HTERT RPE-1 (cell line): ENCODE data around the gene UTP15.

ENCODE experiments used
- in situ Hi-C: fragments of 300-500 bp; cut with MboI; formaldehyde crosslinking; loops from 4 replicates; pipeline ENCODE4 v1.14.3; 2020; ENCODE audit warnings: low sequenced_read_pairs

The UTP15 gene, protein sequence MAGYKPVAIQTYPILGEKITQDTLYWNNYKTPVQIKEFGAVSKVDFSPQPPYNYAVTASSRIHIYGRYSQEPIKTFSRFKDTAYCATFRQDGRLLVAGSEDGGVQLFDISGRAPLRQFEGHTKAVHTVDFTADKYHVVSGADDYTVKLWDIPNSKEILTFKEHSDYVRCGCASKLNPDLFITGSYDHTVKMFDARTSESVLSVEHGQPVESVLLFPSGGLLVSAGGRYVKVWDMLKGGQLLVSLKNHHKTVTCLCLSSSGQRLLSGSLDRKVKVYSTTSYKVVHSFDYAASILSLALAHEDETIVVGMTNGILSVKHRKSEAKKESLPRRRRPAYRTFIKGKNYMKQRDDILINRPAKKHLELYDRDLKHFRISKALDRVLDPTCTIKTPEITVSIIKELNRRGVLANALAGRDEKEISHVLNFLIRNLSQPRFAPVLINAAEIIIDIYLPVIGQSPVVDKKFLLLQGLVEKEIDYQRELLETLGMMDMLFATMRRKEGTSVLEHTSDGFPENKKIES

DNA sequence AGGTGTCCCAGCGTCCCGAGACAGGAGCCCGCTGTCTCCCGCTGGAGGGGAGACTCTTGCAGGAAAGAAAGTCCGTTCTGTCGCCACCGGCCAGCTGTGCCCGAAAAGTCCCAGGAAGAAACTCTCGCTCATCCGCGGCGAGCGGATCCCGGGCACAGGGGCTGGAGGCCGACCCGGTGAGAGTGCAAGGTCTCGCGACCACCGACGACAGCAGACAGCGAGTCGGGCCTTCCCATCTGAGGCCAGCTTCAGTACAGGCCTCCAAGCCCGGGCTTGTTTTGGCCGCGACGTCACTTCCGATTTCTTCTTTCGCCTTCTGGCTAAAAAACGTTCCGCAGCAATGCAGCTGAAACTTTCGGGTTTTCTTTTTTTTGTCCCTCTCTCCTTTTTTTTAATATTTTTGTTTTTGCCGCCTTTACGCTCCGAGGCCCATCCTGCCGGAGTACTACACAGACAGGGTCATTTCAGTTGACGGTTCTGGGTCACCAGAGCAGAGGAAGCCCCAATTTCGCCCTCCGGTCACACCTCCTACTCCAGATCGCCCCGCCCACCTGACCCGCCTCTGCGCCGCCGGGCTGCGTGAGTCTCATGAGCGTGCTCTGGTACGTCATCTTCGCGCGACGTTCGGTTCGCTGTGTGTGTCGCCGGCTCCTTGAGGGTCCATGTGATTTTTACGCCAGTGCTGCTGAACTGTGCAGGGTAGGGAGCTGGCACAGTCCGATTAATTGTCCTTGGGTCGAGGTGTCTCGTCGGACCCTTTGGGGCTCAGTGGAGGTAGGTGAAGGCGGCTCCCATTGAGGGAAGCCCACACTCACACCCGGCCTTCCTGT lies at the start of gene UTP15, which contains the start of gene ANKRA2:
UTP15 (plus strand) TSS at position 605 of the 830 bp plus-strand sequence. CDS start 1,602 bp downstream, outside the sequence.
ANKRA2 (minus strand) TSS at position 501 of the 830 bp plus-strand sequence. CDS start 2,758 bp downstream, outside the sequence.
- in situ Hi-C loops, result no loop called here

DNA sequence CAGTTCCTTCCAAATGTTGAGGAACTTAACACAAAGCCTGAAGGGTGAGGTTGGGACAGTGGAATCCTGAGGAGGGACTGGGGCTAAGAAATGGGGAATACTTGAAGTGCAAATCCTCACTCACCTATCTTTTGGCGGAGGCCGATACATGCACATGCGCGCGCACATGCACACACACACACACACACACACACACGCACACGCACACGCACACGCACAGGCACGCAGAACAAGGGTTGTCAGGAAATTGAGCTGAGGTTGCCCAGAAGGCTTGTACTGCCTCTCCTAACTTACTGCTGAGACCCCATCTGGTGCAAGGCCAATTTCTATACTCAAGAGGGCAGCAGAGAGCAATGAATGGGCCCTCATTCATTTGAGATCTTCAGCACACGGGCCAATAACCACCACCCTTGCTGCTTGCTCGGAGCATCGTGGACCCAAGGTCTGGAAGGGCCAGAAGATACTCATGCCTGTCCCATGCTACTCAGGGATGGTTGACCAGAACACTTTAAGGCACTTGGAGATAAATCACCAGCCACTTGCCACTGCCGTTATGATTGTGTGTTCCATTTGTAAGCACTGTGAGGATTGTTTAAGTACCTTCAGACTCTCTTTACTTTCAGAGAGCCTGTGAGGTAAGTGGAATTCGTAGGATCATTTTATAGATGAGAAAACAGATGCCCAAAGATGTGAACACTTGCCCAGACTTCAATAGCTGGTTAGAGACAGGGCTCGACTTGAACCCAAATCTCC lies 45.8 kb upstream of the UTP15 start:
- in situ Hi-C loops, result no loop called here

DNA sequence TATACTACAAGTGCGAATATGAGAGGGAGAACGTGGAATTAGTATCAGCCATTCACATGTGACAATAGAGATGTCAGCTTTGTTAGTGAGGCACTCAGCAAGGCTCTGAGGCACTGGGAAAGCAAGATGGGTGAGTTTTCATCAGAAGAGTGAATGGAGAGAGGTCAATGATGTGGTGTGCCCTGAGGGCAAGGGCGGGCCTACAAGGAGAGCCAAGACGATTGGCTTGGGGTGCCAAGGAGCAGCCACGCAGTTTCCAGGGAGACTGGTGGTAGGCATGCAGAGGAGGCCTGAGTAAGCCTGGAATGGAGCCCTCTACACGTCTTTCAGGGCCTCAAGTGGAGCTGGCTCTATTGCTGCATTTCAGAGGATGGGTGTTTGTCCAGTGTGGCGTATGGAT lies 42.6 kb upstream of the UTP15 start:
- in situ Hi-C loops, result no loop called here

GRCh38 chr5:73523861-73524260 lies 41.7 kb upstream of the UTP15 start:
- in situ Hi-C loops, result no loop called here

GRCh38 chr5:73525606-73526203 lies 39.8 kb upstream of the UTP15 start:
- in situ Hi-C loops, result no loop called here

- in situ Hi-C loops, result no loop called here
Observed at GRCh38 chr5:73528248-73528647, 37.3 kb upstream of the UTP15 start.

- in situ Hi-C loops, result no loop called here
Observed at GRCh38 chr5:73529081-73529480, 36.5 kb upstream of the UTP15 start.

DNA sequence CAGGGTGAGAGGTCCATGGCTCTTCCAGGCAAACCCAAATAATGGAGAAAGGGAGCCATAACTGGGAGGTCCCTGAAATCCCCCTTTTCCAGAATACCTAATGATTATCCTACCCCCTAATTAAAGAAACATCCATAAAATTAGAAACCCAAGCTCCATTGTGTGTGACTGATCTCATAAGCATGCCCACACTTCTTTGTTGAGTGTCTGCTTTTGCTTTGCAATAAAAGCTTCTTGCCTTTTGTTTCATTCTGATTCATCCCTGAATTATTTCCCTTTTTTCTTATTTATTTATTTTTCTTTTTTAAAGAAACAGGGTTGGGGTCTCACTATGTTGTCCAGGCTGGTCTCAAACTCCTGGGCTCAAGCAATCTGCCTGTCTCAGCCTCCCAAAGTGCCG lies 34.2 kb upstream of the UTP15 start:
- in situ Hi-C loops, result no loop called here

DNA sequence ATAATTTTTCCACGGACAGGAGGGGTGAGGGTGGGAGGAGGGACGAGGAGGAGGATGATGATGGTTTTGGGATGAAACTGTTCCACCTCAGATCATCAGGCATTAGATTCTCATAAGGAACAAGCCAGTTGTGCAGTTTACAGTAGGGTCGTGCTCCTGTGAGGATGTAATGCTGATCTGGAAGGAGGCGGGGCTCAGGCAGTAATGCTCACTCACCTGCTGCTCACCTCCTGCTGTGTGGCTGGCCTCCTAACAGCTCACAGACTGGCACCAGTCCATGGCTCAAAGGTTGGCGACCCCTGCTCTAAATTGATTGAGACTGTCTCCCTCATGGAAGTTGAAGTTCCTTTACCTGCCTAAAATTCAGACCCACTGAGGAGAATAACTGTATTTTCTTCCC lies 33.3 kb upstream of the UTP15 start:
- in situ Hi-C loops, result no loop called here

GRCh38 chr5:73534011-73534644 lies 31.4 kb upstream of the UTP15 start:
- in situ Hi-C loops, result no loop called here

DNA sequence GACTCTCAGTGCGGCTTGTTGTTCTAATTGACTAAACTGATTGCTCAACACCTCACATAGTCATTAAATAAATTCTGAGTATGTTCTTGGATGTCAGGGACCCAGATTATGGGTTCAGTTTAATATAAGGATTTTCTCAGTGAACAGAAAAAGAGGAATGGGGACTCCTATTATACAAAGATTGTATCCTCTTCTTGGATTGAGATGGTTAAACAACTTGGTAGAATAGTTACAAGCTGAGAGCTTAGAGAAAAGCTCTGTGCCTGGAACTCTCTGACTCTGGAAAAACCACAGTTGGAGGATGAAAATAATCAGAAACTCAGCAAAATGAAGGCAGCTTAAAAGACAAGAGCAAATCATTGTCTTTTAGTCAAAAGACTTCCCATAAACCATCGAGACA lies 30.6 kb upstream of the UTP15 start:
- in situ Hi-C loops, result no loop called here

DNA sequence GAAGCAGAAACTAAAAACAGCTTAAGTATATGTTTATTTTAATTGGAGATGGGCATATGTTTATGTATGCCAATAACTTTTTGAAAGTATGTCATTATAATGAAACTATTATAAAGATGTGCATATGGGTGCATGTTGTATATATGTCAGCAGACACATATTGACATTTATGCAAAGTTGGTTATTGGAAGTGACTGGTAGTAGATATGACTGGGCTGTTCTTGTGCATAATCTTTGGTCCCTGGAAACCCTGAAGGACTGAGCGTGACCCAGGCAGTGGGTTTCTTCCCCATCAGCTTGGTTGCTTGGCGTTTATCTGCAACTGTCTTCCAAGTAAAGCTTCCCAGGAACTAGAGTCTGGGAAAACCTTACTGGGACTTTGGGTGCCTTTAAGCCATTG lies 25.8 kb upstream of the UTP15 start:
- in situ Hi-C loops, result no loop called here

DNA sequence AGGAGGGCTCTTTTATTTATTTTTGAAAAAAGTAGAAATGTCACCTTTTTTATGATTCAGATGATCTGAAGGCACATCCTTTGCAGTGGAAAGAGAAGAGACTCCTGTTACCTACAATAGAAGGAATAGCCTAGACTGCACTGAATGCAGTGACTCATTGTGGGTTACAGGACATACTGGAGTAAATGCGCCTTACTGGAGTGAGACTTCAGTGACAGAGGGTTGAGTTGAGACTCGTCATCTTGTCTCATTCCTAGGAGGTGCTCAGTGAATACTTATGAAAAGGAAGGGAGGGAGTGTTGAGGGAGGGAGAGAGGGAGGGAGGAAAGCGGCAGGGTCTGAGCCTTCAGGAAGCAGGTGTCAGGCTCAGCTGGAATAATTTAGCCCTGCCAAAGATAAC lies 25.4 kb upstream of the UTP15 start:
- in situ Hi-C loops, result no loop called here

GRCh38 chr5:73542020-73542419 lies 23.5 kb upstream of the UTP15 start:
- in situ Hi-C loops, result no loop called here

- in situ Hi-C loops, result no loop called here
Observed at GRCh38 chr5:73544429-73545402, 20.8 kb upstream of the UTP15 start.

DNA sequence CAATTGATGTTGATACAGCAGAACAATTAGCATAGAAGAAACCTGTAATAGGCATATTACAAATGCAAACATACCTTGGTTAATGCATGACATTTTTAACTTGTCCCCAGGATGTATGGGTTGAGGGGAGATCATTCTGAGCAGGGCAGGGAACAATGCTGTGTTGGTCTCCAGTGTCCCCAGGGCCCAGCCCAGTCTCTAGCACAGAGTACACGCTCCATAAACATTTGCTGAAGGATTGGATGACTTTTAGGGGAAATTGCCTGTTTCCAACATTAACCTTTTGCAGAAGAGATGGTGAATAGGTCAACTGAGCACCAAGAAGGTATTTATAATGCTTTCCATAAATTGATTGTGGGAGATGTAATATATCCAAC lies 20.2 kb upstream of the UTP15 start:
- in situ Hi-C loops, result no loop called here

DNA sequence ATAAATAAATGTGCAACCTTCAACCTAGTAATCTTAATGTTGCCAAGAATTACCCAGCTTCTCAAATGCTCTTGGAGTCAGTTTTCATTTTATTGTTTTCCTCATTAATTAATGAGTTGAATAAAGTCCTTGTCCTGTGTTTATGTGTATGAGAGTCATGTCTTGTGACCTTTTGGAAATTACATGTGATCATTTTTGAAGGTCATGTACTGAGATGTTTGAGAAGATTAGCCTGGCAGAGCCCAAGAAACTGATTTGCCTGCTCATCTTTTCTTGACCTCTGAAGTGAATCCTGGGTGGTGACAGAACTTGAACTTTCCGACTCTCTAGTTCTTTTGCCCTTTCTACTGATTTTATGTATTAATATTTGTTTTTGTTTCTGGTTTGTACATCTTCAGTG lies 15.5 kb upstream of the UTP15 start:
- in situ Hi-C loops, result no loop called here

DNA sequence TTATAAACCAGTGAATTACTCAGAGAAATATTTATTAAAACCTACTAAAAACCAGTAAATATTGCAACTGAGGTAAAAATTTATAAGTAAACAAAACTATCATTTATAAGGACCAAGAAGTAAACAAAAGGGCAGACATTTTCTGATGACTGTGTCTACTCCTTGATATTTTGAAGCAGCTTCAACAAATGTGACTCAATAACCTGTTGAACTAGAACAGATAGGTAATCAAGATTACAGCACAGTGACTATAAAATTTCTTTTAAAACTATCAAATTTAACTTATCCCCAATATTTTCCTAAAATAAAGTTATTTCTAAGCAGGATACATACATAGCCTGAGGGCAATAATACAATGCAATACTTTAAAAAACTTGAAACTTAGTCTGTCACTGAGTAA lies 12.9 kb upstream of the UTP15 start:
- in situ Hi-C loops, result no loop called here

- in situ Hi-C loops, result no loop called here
Observed at GRCh38 chr5:73558950-73559349, 6.6 kb upstream of the UTP15 start.
